ENCODE measurements around the gene CCDC171. TPM values are rescaled to one million over a fixed set of nuclear protein-coding genes. Genes with fewer than 3 reads are reported as not detected.

Gene CCDC171
- total RNA-seq, 2 donors from 2014 or later: 2.3 TPM

DNA sequence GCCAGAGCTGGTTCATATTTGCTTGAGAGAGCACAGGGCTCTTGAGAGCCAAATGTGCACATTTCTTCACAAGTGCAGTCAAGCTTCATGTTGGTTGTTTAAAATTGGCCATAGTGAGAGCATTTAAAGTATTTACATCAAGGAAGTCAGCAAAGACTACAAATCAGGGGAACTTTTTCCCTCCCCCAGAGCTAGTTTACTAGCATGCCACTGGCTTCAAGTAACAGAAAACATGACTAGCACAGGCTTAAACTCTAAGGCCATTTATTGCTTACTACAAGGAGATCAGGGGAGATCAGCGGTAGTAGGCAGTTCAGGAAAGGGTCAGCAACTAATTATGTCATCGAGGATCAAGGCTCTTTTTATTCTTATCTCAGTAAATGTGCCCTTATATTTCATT is 11.0 kb upstream of the CCDC171 start:
- intact Hi-C loops (cut with DNase I): no loop called here
- Histone ChIP-seq H3K9me3 (no peaks in the 10 kb centered on the region), H3K27me3 (no peaks in the 10 kb centered on the region), H3K4me1 (no peaks in the 10 kb centered on the region), H3K27ac (no peak overlapping the region), H3K9ac (ENCODE audit: low read depth in 2 of 2, low read length in 2 of 2) (no peak overlapping the region), H3K36me3 (no peaks in the 10 kb centered on the region), H3K4me3 (no peak overlapping the region)
- no peak for DNase-seq
- TF ChIP-seq, protein P1, sequence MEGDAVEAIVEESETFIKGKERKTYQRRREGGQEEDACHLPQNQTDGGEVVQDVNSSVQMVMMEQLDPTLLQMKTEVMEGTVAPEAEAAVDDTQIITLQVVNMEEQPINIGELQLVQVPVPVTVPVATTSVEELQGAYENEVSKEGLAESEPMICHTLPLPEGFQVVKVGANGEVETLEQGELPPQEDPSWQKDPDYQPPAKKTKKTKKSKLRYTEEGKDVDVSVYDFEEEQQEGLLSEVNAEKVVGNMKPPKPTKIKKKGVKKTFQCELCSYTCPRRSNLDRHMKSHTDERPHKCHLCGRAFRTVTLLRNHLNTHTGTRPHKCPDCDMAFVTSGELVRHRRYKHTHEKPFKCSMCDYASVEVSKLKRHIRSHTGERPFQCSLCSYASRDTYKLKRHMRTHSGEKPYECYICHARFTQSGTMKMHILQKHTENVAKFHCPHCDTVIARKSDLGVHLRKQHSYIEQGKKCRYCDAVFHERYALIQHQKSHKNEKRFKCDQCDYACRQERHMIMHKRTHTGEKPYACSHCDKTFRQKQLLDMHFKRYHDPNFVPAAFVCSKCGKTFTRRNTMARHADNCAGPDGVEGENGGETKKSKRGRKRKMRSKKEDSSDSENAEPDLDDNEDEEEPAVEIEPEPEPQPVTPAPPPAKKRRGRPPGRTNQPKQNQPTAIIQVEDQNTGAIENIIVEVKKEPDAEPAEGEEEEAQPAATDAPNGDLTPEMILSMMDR (IDR thresholded peaks at IDR 0.05): no peak

DNA sequence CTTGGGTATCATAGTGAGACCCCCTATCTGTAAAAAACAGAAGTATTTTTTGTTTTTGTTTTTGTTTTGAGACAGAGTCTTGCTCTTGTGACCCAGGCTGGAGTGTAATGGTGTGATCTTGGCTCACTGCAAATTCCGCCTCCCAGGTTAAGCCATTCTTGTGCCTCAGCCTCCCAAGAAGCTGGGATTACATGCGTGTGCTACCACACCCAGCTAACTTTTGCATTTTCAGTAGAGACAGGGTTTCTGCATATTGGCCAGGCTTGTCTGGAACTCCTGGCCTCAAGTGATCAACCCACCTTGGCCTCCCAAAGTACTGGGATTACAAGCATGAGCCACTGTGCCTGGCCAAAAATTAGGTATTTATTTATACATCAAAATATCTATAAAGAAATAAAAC is 10.2 kb upstream of the CCDC171 start:
- Histone ChIP-seq H3K4me1 (no peaks in the 10 kb centered on the region), H3K4me3 (no peak overlapping the region), H3K27ac (no peak overlapping the region), H3K9ac (ENCODE audit: low read depth in 2 of 2, low read length in 2 of 2) (no peak overlapping the region), H3K9me3 (no peaks in the 10 kb centered on the region), H3K27me3 (no peaks in the 10 kb centered on the region), H3K36me3 (no peaks in the 10 kb centered on the region)
- TF ChIP-seq, protein P1 (IDR thresholded peaks at IDR 0.05): no peak
- DNase-seq: no peak
- intact Hi-C loops (cut with DNase I): no loop called here

DNA sequence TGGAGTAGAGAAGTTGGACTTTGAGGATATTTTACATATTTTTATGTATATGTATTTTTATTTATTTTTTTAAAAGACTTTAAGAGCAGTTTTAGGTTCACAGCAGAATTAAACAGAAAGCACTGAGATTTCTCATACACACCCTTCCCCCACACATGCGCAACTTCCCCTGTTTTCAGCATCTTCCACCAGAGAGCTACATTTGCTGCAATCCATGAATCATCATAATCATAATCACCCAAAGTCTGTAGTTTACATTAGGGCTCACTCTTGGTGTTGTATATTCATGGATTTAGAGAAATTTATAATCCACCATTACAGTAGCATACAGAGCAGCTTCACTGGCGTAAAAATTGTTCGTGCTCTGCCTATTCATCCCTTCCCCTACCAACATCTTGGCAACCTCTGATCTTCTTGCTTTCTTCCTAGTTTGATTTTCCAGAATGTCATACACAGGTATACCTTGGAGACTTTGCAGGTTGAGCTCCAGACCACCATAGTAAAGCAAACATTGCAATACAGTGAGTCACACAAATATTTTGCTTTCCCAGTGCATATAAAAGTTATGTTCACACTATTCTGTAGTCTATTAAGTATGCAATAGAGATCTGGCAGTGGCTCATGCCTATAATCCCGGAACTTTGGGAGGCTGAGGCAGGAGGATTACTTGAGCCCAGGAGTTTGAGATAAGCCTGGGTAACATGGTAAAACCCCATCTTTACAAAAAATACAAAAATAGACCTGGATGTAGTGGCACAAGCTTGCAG is 9.6 kb upstream of the CCDC171 start:
- H3K36me3 ChIP-seq: no peaks in the 10 kb centered on the region
- H3K9ac ChIP-seq (ENCODE audit: low read depth in 2 of 2, low read length in 2 of 2): no peak overlapping the region
- TF ChIP-seq, protein P1 (IDR thresholded peaks at IDR 0.05): no peak
- H3K27ac ChIP-seq: no peak overlapping the region
- H3K9me3 ChIP-seq: no peaks in the 10 kb centered on the region
- H3K4me3 ChIP-seq: no peak overlapping the region
- no peaks in the 10 kb centered on the region for H3K27me3 ChIP-seq
- no peaks in the 10 kb centered on the region for H3K4me1 ChIP-seq
- intact Hi-C loops (cut with DNase I): no loop called here
- no peak for DNase-seq

DNA sequence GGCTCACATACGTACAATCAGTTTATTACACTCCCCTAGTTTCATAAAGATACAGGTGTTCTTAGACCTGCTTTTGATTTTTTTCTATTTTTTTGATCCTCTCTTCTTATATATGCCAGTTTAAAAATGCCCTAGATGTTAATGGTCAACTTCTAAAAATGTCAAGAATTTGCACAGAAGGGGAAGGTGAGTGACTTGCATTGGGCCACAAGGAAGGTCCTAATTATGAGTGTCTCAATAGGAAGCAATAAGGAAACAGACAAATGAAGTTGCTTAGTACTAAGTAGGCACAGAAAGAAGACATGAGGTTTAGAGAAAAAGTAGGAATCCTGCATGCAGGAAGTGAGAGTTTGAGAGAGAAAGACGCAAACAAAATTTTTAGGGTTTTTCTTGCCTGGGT is 3.2 kb upstream of the CCDC171 start:
- no peaks in the 10 kb centered on the region for H3K4me1 ChIP-seq
- no peaks in the 10 kb centered on the region for H3K27me3 ChIP-seq
- no peaks in the 10 kb centered on the region for H3K9me3 ChIP-seq
- H3K36me3 ChIP-seq: no peaks in the 10 kb centered on the region
- no peak overlapping the region for H3K27ac ChIP-seq
- intact Hi-C loops (cut with DNase I): loop anchor here (5.0 kb wide), 1 partner anchor 37 kb away; the partner anchor contains the start of gene PSIP1
- H3K9ac ChIP-seq (ENCODE audit: low read depth in 2 of 2, low read length in 2 of 2): no peak overlapping the region
- TF ChIP-seq, protein P1 (IDR thresholded peaks at IDR 0.05): no peak
- H3K4me3 ChIP-seq: no peak overlapping the region
- DNase-seq: no peak

DNA sequence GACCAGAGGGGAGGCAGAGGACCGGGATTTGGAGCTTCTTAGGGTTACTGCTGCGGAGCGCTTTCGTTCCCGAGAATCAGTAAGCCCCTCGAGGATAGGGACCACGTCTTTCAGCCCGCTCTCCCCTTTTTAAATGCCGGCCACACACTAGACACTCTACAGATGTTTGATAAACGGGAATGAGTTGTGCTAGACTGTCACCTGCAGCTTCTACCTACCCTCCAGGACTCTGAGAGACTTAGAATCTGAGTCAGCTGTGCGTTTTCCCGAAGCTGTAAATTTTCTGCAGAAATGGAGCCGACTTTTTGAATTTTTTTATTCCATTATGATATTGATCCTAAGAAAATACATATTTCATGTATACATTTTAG is 670 bp downstream of the CCDC171 start:
- H3K4me1 ChIP-seq: no peaks in the 10 kb centered on the region
- intact Hi-C loops (cut with DNase I): no loop called here
- H3K4me3 ChIP-seq: peak overlapping the region; percentile 73
- no peaks in the 10 kb centered on the region for H3K27me3 ChIP-seq
- H3K9me3 ChIP-seq: no peaks in the 10 kb centered on the region
- H3K36me3 ChIP-seq: no peaks in the 10 kb centered on the region
- DNase-seq: no peak
- H3K9ac ChIP-seq (ENCODE audit: low read depth in 2 of 2, low read length in 2 of 2): peak overlapping the region; percentile 84 to 86
- peak overlapping the region; percentile 76 for H3K27ac ChIP-seq
- TF ChIP-seq, protein P1 (IDR thresholded peaks at IDR 0.05): no peak

Measured in colonic mucosa (tissue), 4 donors.